Endothelial cell of umbilical vein (primary cell): ENCODE measurements around the gene FIGNL2. TPM values are rescaled to one million over a fixed set of nuclear protein-coding genes. Genes with fewer than 3 reads are reported as not detected.

Source experiments
- BruUV-seq: library from RNA; stranded (reverse); fragments of 400-500 nt; replicated peaks from 2 replicates; lab custom pipeline; 2021; lab: Mats Ljungman, UMichigan
- CTCF ChIA-PET: fragments of 300-600, 350-600 bp; sonication (Branson Sonifier 250); formaldehyde crosslinking; loops from one replicate; lab custom pipeline; 2021; ENCODE audit warnings: antibody characterized with exemption, inconsistent platforms; lab: Charles Lee
- POLR2A ChIA-PET: fragments of 300-600, 350-600 bp; sonication (Branson Sonifier 250); formaldehyde crosslinking; loops from one replicate; lab custom pipeline; 2021; ENCODE audit warnings: antibody characterized with exemption, inconsistent platforms; lab: Charles Lee
- DNase-seq: peaks from one replicate; pipeline ENCODE4 v3.0.0-alpha.2; 2011; ENCODE audit warnings: low read depth, low spot score
- FAIRE-seq: peaks from 2 replicates; lab custom pipeline; 2011; peaks lifted over from hg19 to GRCh38; lab: Jason Lieb, UNC
- H2AFZ ChIP-seq: 2 replicates; pipeline ENCODE4 v1.6.0; 2012; ENCODE audit warnings: low read depth, low read length, control low read depth, inconsistent platforms
- H3K27ac ChIP-seq: 2 replicates; pipeline ENCODE4 v1.5.1; 2011; ENCODE audit warnings: low read depth, mild to moderate bottlenecking, control low read depth, low read length, moderate library complexity; ENCODE audit not compliant: insufficient read depth
- H3K27me3 ChIP-seq, 2 experiments: 2 replicates each; pipeline versions ENCODE4 v1.6.0 to v1.6.1; 2011; ENCODE audit warnings: low read length in 2 of 2, mixed read lengths in 1 of 2; ENCODE audit not compliant: control insufficient read depth in 2 of 2, insufficient read depth in 2 of 2
- H3K36me3 ChIP-seq, 2 experiments: 2 replicates in 1 of 2; 3 replicates in 1 of 2; pipeline ENCODE4 v1.5.1; 2011; ENCODE audit warnings: low read length in 2 of 2, mild to moderate bottlenecking in 1 of 2, moderate library complexity in 1 of 2; ENCODE audit not compliant: control insufficient read depth in 2 of 2, insufficient read depth in 2 of 2; ENCODE audit errors: extremely low read depth in 1 of 2
- H3K4me1 ChIP-seq: 3 replicates; pipeline ENCODE4 v1.5.1; 2011; ENCODE audit warnings: mild to moderate bottlenecking, low read length; ENCODE audit not compliant: control insufficient read depth, insufficient read depth; ENCODE audit errors: extremely low read depth
- H3K4me2 ChIP-seq: 2 replicates; pipeline ENCODE4 v1.6.1; 2011; ENCODE audit warnings: low read length, control low read depth, mixed read lengths; ENCODE audit not compliant: insufficient read depth
- H3K4me3 ChIP-seq, 3 experiments: fragments of 200-600 bp in 1 of 3; sonication (generic), shearing (Covaris generic) in 1 of 3; replicated peaks in 1 of 3; 2 replicates each; pipeline ENCODE4 v1.5.1; 2011 to 2016; ENCODE audit warnings: control low read depth in 3 of 3, low read length in 3 of 3, mild to moderate bottlenecking in 2 of 3, inconsistent platforms in 1 of 3, low read depth in 1 of 3, moderate library complexity in 1 of 3; ENCODE audit not compliant: insufficient read depth in 1 of 3
- H3K79me2 ChIP-seq: 2 replicates; pipeline ENCODE4 v1.6.0; 2012; ENCODE audit warnings: low read length, inconsistent platforms; ENCODE audit not compliant: control insufficient read depth, insufficient read depth
- H3K9ac ChIP-seq: replicated peaks from 2 replicates; pipeline ENCODE3; 2011; ENCODE audit warnings: low read length, control low read depth; ENCODE audit not compliant: insufficient read depth; ENCODE audit errors: extremely low read depth
- H3K9me1 ChIP-seq: replicated peaks from 3 replicates; pipeline ENCODE4 v1.6.0; 2011; ENCODE audit warnings: mild to moderate bottlenecking, low read length; ENCODE audit not compliant: control insufficient read depth, insufficient read depth; ENCODE audit errors: extremely low read depth
- H3K9me3 ChIP-seq: replicated peaks from 2 replicates; pipeline ENCODE4 v1.5.1; 2012; ENCODE audit warnings: low read length, inconsistent platforms; ENCODE audit not compliant: control insufficient read depth, insufficient read depth
- H4K20me1 ChIP-seq: replicated peaks from 2 replicates; pipeline ENCODE3; 2011; ENCODE audit warnings: mild to moderate bottlenecking, low read length; ENCODE audit not compliant: control insufficient read depth, insufficient read depth; ENCODE audit errors: extremely low read depth
- EZH2 ChIP-seq: IDR thresholded peaks from 2 replicates; pipeline ENCODE4 v1.6.1; 2012; ENCODE audit warnings: borderline replicate concordance, low read depth, mild to moderate bottlenecking, moderate library complexity, low read length, inconsistent platforms; ENCODE audit not compliant: severe bottlenecking
- FOS ChIP-seq: IDR thresholded peaks from 2 replicates; pipeline ENCODE4 v1.6.1; 2011; ENCODE audit warnings: mild to moderate bottlenecking, low read length, moderate library complexity, borderline replicate concordance; ENCODE audit not compliant: insufficient read depth
- GATA2 ChIP-seq: IDR thresholded peaks from 2 replicates; pipeline ENCODE4 v1.7.0; 2011; ENCODE audit warnings: low read depth, mild to moderate bottlenecking, moderate library complexity, mixed read lengths, low read length; ENCODE audit not compliant: insufficient read length, insufficient read depth
- JUN ChIP-seq: IDR thresholded peaks from 2 replicates; pipeline ENCODE4 v1.6.1; 2011; ENCODE audit warnings: borderline replicate concordance, low read depth; ENCODE audit not compliant: insufficient read length, insufficient read depth
- MYC ChIP-seq: IDR thresholded peaks from one replicate; pipeline ENCODE4 v1.6.1; 2011; ENCODE audit warnings: mild to moderate bottlenecking, low read depth, low read length
- POLR2A ChIP-seq: IDR thresholded peaks from 2 replicates; pipeline ENCODE4 v1.6.1; 2012; ENCODE audit warnings: low read depth, mild to moderate bottlenecking, control low read depth, low read length
- POLR2AphosphoS5 ChIP-seq: IDR thresholded peaks from 2 replicates; pipeline ENCODE4 v1.6.1; 2012; ENCODE audit warnings: low read depth, mild to moderate bottlenecking, control low read depth, low read length, moderate library complexity; ENCODE audit not compliant: insufficient read depth
- dilution Hi-C: fragments of 300-500 bp; cut with MboI; formaldehyde crosslinking; loops from one replicate; pipeline ENCODE4 v1.15.0; 2019; ENCODE audit warnings: low sequenced_read_pairs; ENCODE audit not compliant: extremely low pct_ligation_motif_present
- intact Hi-C: fragments of 100-400 bp; cut with micrococcal nuclease; formaldehyde crosslinking; loops from one replicate; pipeline ENCODE4 v1.10.0; 2022
- polyA plus RNA-seq, 4 experiments: library from polyadenylated mRNA; depleted of rRNA in 3 of 4; stranded (reverse) in 3 of 4; unstranded in 1 of 4; fragments of >200 nt; gene quantifications; 2 replicates each; pipeline versions ENCODE4 v1.2.1 to v1.2.3, GENCODE V29; 2011 to 2012; ENCODE audit warnings: missing spikeins in 1 of 4
- total RNA-seq: library from RNA; stranded (reverse); gene quantifications from 2 replicates; pipeline ENCODE4 v1.2.3, GENCODE V29; 2021
- TF ChIP-seq, protein P1 (sequence below), 2 donors: IDR thresholded peaks; 1 replicate in 1 of 2; 2 replicates in 1 of 2; pipeline ENCODE4 v1.5.1; 2011; ENCODE audit warnings: low read length in 2 of 2, mild to moderate bottlenecking in 2 of 2, moderate library complexity in 2 of 2, control low read depth in 1 of 2, inconsistent platforms in 1 of 2, low read depth in 1 of 2; ENCODE audit not compliant: insufficient read depth in 1 of 2; ENCODE audit errors: extremely low read depth in 1 of 2
- TF ChIP-seq, protein P2 (sequence below): IDR thresholded peaks from 2 replicates; pipeline ENCODE4 v1.6.1; 2011; ENCODE audit not compliant: insufficient read depth, insufficient read length

Gene FIGNL2
- total and polyA plus RNA-seq, 2 donors (not counting 3 experiments of a cell fraction or from before 2014, with no cell fraction given): 1.4 to 2.4 TPM

DNA sequence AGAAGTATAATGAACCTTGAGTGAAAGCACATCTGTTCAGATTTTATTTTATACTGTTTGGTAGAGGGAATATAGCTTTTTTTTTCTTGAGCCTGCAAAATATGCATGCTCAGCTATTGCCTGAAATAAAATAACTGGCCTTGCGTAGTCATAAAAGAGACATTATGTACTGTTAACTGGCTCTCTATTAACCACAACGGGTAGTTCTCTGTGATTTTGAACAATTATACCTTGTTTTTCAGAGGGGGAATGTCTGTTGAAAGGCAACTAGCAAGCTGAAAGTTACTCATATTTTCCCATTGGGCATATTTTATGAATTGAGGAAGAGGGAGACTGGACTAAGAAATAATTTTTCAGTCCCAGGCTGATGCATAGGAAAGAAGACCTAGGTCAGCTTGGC, 62.6 kb downstream of the FIGNL2 start:
- intact Hi-C loops: no loop called here
- CTCF ChIA-PET: interaction anchor here (0.6 to 1.4 kb wide), 3 partner anchors 28 to 72 kb away, joined by 3 read pairs; no protein-coding TSS in a partner anchor
- dilution Hi-C loops: no loop called here

More for the DNA sequence above, 62.6 kb downstream of the FIGNL2 start:
- H3K27ac ChIP-seq: no peak overlapping the region
- H3K9me1 ChIP-seq: no peaks in the 10 kb centered on the region
- no TSS peak for BruUV-seq
- TF ChIP-seq MYC: no peak
- TF ChIP-seq, protein P1, sequence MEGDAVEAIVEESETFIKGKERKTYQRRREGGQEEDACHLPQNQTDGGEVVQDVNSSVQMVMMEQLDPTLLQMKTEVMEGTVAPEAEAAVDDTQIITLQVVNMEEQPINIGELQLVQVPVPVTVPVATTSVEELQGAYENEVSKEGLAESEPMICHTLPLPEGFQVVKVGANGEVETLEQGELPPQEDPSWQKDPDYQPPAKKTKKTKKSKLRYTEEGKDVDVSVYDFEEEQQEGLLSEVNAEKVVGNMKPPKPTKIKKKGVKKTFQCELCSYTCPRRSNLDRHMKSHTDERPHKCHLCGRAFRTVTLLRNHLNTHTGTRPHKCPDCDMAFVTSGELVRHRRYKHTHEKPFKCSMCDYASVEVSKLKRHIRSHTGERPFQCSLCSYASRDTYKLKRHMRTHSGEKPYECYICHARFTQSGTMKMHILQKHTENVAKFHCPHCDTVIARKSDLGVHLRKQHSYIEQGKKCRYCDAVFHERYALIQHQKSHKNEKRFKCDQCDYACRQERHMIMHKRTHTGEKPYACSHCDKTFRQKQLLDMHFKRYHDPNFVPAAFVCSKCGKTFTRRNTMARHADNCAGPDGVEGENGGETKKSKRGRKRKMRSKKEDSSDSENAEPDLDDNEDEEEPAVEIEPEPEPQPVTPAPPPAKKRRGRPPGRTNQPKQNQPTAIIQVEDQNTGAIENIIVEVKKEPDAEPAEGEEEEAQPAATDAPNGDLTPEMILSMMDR (IDR thresholded peaks at IDR 0.05; ENCODE audit: extremely low read depth in 1 of 2, insufficient read depth in 1 of 2, low read depth in 1 of 2, low read length in 2 of 2): no peak
- TF ChIP-seq, protein P2, sequence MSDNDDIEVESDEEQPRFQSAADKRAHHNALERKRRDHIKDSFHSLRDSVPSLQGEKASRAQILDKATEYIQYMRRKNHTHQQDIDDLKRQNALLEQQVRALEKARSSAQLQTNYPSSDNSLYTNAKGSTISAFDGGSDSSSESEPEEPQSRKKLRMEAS: no peak
- TF ChIP-seq JUN: no peak
- no peak for TF ChIP-seq POLR2AphosphoS5
- TF ChIP-seq EZH2: no peak
- TF ChIP-seq POLR2A: no peak
- no peak for TF ChIP-seq FOS
- no peak for TF ChIP-seq GATA2
- no peaks in the 10 kb centered on the region for H3K79me2 ChIP-seq
- no peak for FAIRE-seq
- H3K9me3 ChIP-seq: no peaks in the 10 kb centered on the region
- no peaks in the 10 kb centered on the region for H3K4me1 ChIP-seq
- POLR2A ChIA-PET: no interaction called here
- no peak for DNase-seq
- H3K9ac ChIP-seq: no peak overlapping the region
- H3K36me3 ChIP-seq: peaks cover 8 to 9% of the 10 kb centered on the region in 2 experiments
- no peak overlapping the region for H3K4me2 ChIP-seq
- H3K4me3 ChIP-seq: no peak overlapping the region
- no peaks in the 10 kb centered on the region for H3K27me3 ChIP-seq
- no peak overlapping the region for H2AFZ ChIP-seq
- H4K20me1 ChIP-seq: no peaks in the 10 kb centered on the region
